Activated T-helper 2 cell treated with anti-CD3 and anti-CD28 coated beads, Interferon-gamma antibody, Interleukin-2, Interleukin-4, amounts not matched to agents 10 μg/mL and 5 μg/mL and 100 μg/mL, durations not matched to agents 14 hours and 24 hours and 36 hours (primary cell): ENCODE results near the gene WFDC10B. TPM values are rescaled to one million over a fixed set of nuclear protein-coding genes. Genes with fewer than 3 reads are reported as not detected.

Experiments used
- DNase-seq: peaks from one replicate; pipeline ENCODE4 v3.0.0; 2021; ENCODE audit warnings: low spot score
- H3K27ac Mint-ChIP-seq: one replicate; pipeline ENCODE4 v1.8.0; 2021; ENCODE audit warnings: mixed read lengths
- H3K27me3 Mint-ChIP-seq: one replicate; pipeline ENCODE4 v1.8.0; 2021; ENCODE audit warnings: low read depth, mixed read lengths
- H3K36me3 Mint-ChIP-seq: one replicate; pipeline ENCODE4 v1.8.0; 2021; ENCODE audit warnings: low read depth, mixed read lengths
- H3K4me1 Mint-ChIP-seq: one replicate; pipeline ENCODE4 v1.8.0; 2021; ENCODE audit warnings: low read depth, mixed read lengths
- H3K4me3 Mint-ChIP-seq: one replicate; pipeline ENCODE4 v1.8.0; 2021; ENCODE audit warnings: low read depth, mild to moderate bottlenecking, moderate library complexity, mixed read lengths
- H3K9me3 Mint-ChIP-seq: one replicate; pipeline ENCODE4 v1.8.0; 2021; ENCODE audit warnings: mixed read lengths
- intact Hi-C: fragments of 100-400 bp; cut with micrococcal nuclease; formaldehyde crosslinking; loops from one replicate; pipeline ENCODE4 v1.15.1; 2023
- total RNA-seq: library from RNA; stranded (reverse); gene quantifications from 2 replicates; pipeline ENCODE4 v1.2.3, GENCODE V29; 2022

WFDC10B gene
- total RNA-seq, 1 donor from 2014 or later, result not detected

GRCh38 chr20:45639687-45640086 lies 65.1 kb downstream of the WFDC10B start:
- intact Hi-C loops, result no loop called here
- Mint-ChIP-seq H3K4me3 (no peak overlapping the region), H3K27ac (no peak overlapping the region), H3K9me3 (no peaks in the 10 kb centered on the region), H3K36me3 (no peaks in the 10 kb centered on the region), H3K4me1 (no peaks in the 10 kb centered on the region), H3K27me3 (peaks cover 5% of the 10 kb centered on the region)
- no peak for DNase-seq

GRCh38 chr20:45636513-45636912 lies 68.3 kb downstream of the WFDC10B start:
- Mint-ChIP-seq H3K9me3 (no peaks in the 10 kb centered on the region), H3K36me3 (no peaks in the 10 kb centered on the region), H3K4me3 (no peak overlapping the region), H3K27ac (no peak overlapping the region), H3K27me3 (peaks cover 8% of the 10 kb centered on the region), H3K4me1 (no peaks in the 10 kb centered on the region)
- intact Hi-C loops, result no loop called here
- no peak for DNase-seq

Other genes starting within 250 kb of the WFDC10B start
- gene WFDC2, start 235.3 kb downstream of the WFDC10B start, total RNA-seq, result not detected in 2 replicates
- not detected in 2 replicates for gene SPINT3, start 189.4 kb downstream of the WFDC10B start, total RNA-seq
- not detected in 2 replicates for gene WFDC6, start 165.5 kb downstream of the WFDC10B start, total RNA-seq
- gene EPPIN, start 157.6 kb downstream of the WFDC10B start, total RNA-seq, result not detected in 2 replicates
- gene WFDC8, start 125.7 kb downstream of the WFDC10B start, total RNA-seq, result not detected in 2 replicates
- not detected in 2 replicates for gene WFDC10A, start 75.3 kb downstream of the WFDC10B start, total RNA-seq
- gene WFDC9, start 73.7 kb downstream of the WFDC10B start, total RNA-seq, result not detected in 2 replicates
- not detected in 2 replicates for gene WFDC11, start 34.8 kb downstream of the WFDC10B start, total RNA-seq
- not detected in 2 replicates for gene WFDC13, start 3.0 kb downstream of the WFDC10B start, total RNA-seq
- not detected in 2 replicates for gene SPINT4, start 17.3 kb upstream of the WFDC10B start, total RNA-seq
- 0.39 TPM in 1 of 2 replicates, not detected in the other for gene WFDC3, start 86.9 kb upstream of the WFDC10B start, total RNA-seq
- gene DNTTIP1, start 86.9 kb upstream of the WFDC10B start, total RNA-seq, result 30.7 and 35.2 TPM in 2 replicates
- gene UBE2C, start 107.6 kb upstream of the WFDC10B start, total RNA-seq, result 142 and 145 TPM in 2 replicates
- gene TNNC2, start 122.3 kb upstream of the WFDC10B start, total RNA-seq, result 0.28 TPM in 1 of 2 replicates, not detected in the other
- gene SNX21, start 128.8 kb upstream of the WFDC10B start, total RNA-seq, result 1.5 and 2.0 TPM in 2 replicates
- gene ACOT8, start 152.4 kb upstream of the WFDC10B start, total RNA-seq, result 28.0 and 29.1 TPM in 2 replicates
- 6.2 and 6.3 TPM in 2 replicates for gene ZSWIM3, start 152.6 kb upstream of the WFDC10B start, total RNA-seq
- gene ZSWIM1, start 176.2 kb upstream of the WFDC10B start, total RNA-seq, result 9.3 and 10.3 TPM in 2 replicates
- gene SPATA25, start 182.6 kb upstream of the WFDC10B start, total RNA-seq, result 0.60 and 1.1 TPM in 2 replicates
- 2.0 and 3.3 TPM in 2 replicates for gene NEURL2, start 186.2 kb upstream of the WFDC10B start, total RNA-seq
- gene CTSA, start 186.3 kb upstream of the WFDC10B start, total RNA-seq, result 49.0 and 51.9 TPM in 2 replicates
- gene PLTP, start 207.1 kb upstream of the WFDC10B start, total RNA-seq, result 5.5 TPM in 2 replicates
- 27.5 and 28.6 TPM in 2 replicates for gene PCIF1, start 229.7 kb upstream of the WFDC10B start, total RNA-seq